GM19438 (cell line): ENCODE results near the gene HSF4.
"Not testable (repeated sequence)": the region's sequence is repeated elsewhere in the genome, so short reads cannot be mapped to it uniquely, and the experiment has no call there.

Experiments used
- ATAC-seq: cut with Tn5 transposase; IDR thresholded peaks from one replicate; pipeline ENCODE4 v1.9.1; 2021; ENCODE audit warnings: low read depth; ENCODE audit not compliant: unreplicated experiment

The HSF4 gene

GRCh38 chr16:67164599-67165061 is at the start of gene HSF4:
Gene HSF4, plus strand, starts transcription at chr16:67164745. Its CDS starts 67 bp downstream, at chr16:67164812.
- no peak for ATAC-seq

DNA sequence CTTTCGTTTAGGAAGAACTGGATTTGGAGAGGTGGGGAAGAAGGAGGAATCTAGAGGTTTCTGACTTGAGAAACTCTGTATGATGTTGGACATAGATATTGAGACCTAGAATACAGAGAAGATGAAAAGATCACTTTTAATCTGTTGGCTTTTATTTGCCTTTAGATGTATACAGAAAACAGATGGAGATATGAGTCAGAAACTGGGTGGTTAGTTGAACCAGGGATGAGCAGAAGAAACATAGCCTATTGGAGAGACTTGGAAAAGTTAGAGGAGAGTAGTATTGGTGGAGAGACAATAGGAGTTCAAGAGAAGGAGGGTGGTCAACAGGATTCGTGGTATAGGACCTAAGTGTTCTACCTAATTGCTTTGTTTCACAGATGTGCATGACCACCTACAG is 49.8 kb upstream of the HSF4 start:
- ATAC-seq: no peak

- no peak for ATAC-seq
Measured at GRCh38 chr16:67115639-67116038, 48.9 kb upstream of the HSF4 start.

GRCh38 chr16:67116388-67117311 is 47.9 kb upstream of the HSF4 start:
- ATAC-seq: no peak

DNA sequence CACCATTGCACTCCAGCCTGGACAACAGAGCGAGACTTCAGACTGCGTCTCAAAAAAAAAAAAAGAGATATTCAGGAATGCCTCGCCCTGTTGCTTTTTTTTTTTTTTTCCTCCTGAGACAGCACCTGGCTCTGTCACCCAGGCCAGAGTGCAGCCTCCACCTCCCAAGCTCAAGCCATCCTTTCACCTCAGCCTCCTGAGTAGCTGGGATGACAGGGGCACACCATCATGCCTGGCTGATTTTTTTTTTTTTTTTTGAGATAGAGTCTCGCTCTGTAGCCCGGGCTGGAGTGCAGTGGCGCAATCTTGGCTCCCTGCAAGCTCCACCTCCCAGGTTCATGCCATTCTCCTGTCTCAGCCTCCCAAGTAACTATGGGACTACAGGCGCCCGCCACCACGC is 46.8 kb upstream of the HSF4 start:
- ATAC-seq: no peak

DNA sequence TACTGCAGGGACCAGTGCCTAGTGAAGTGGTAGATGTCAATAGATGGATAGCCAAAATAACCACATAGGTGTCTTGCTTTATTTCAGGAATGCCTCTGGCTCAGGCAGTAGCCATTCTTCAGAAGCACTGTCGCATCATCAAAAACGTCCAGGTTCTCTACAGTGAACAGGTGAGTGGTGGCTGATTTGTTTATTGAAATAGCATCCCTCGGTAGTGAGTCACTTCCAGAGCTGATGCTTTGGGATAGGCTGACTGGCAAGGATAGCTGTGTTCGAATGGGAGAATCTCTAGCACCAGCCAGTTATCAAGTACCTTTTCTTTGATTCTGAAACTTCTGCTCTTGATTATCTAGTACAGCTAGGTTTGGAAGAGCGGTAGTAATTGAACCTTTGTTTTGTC is 44.5 kb upstream of the HSF4 start:
- no peak for ATAC-seq

- not testable (repeated sequence) for ATAC-seq
Measured at GRCh38 chr16:67122799-67123198, 41.7 kb upstream of the HSF4 start.

DNA sequence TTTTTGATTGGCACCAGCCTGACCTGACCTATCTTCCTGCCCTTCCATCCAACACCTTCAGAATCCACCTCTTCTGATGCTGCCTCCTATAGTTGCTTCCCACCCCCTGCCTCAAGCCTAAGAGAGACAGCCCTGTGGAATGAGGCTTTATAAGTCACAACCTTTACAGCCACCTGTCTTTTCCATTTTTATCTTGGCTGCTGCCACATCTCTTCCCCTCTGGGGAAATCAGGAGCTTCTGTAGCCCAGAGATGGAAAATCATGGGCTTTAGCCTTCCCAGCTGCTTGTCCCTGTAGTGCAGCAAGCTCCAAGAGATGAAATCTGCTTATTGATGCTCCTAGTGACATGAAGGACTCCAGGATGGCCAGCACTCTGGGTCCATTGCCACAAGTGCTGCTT is 36.1 kb upstream of the HSF4 start:
- ATAC-seq: no peak

GRCh38 chr16:67128887-67129286 is 35.7 kb upstream of the HSF4 start:
- ATAC-seq: no peak

GRCh38 chr16:67129422-67129821 is 35.1 kb upstream of the HSF4 start:
- ATAC-seq: no peak

GRCh38 chr16:67137605-67138004 is 26.9 kb upstream of the HSF4 start:
- no peak for ATAC-seq

GRCh38 chr16:67141391-67141790 is 23.2 kb upstream of the HSF4 start:
- no peak for ATAC-seq

- no peak for ATAC-seq
Measured at GRCh38 chr16:67142342-67142741, 22.2 kb upstream of the HSF4 start.

- ATAC-seq: no peak
Measured at GRCh38 chr16:67144943-67145342, 19.6 kb upstream of the HSF4 start.

DNA sequence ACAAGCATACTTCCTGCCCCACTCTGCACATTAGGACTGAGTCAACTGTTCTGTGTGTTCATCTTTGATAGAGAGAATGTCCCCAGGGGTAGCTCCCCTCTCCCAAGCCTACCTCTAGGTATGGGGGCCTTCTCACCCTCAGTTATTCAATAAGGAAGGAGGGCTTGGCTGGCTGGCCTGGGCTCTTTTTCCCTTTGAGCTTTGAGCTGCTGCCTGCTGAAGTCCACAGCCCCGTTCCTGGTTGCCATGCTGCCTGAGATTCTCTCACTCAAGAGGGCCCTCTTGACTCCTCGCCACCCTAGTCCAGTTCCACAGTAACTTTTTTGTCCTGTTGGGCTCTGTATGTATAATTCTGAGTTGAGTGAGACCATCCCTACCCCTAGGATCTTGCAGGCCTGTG is 18.8 kb upstream of the HSF4 start:
- ATAC-seq: no peak

DNA sequence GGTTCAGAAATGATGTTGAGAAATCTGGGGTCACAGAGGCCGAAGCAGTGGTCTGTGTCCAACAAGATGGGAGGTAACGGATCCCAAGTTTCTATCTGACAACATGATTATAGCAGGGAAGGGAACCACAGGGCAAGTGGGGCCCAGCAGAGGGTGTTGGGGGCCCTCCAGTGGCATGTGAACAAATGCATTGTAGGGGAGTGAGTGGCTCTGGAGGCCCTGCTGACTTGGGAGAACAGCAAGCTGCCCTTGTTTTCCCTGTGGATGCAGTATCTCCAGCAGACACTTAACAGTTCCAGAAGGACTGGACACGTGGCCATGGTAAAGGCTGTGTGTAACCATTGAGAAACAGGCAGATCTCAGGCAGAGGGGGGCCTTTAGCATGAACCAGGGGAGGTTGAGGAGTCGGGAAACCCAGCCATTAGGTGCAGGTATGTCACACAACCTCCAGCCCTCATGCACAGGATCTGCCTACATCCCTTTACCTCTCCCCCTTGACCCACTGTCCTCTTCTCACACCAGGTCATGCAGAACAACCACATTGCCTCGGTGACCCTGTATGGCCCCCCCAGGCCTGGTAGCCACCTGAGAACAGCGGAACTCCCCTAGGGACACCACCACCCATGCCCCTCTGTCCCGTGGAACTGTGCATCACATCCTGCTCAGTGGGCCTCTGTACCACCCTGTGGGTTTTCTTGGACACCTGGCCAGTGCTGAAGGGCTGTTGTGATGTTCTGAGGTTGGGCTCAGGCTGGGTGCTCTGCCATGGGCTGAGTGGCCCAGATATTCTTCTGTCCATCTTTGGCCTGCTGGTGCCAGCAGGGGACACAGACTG is 17.8 kb upstream of the HSF4 start:
- no peak for ATAC-seq

GRCh38 chr16:67147437-67148140 is 17.0 kb upstream of the HSF4 start:
- no peak for ATAC-seq

- no peak for ATAC-seq
Measured at GRCh38 chr16:67148221-67148620, 16.3 kb upstream of the HSF4 start.

DNA sequence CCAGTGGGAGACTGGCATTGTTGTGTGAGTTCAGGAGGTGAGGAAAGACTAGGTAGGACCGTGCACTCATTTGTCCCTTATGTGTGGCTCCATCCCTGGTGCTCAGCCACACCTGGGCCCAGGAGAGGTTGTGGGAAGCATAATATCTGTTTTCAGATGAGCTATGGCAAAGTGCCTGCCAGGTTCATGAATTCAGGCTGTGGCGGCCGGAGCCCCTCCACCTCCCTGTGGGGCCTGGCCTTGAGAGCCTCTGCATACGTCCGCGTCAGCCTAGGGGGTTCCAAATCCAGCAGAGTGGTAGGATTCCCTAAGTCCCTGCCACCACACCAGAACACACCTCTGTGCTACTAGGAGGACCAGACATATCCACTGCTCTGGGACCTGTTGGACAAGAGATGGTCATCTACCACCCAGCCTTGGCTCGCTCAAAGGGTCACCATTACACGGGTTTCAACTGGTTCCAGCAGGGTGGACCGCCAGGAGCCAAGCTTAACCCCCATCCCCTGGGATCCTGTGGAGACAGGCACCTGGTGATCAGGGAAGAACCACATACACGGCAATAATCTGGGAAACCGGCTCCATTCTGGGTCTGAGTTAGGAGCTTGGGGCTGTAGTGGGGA is 15.8 kb upstream of the HSF4 start:
- ATAC-seq: no peak

DNA sequence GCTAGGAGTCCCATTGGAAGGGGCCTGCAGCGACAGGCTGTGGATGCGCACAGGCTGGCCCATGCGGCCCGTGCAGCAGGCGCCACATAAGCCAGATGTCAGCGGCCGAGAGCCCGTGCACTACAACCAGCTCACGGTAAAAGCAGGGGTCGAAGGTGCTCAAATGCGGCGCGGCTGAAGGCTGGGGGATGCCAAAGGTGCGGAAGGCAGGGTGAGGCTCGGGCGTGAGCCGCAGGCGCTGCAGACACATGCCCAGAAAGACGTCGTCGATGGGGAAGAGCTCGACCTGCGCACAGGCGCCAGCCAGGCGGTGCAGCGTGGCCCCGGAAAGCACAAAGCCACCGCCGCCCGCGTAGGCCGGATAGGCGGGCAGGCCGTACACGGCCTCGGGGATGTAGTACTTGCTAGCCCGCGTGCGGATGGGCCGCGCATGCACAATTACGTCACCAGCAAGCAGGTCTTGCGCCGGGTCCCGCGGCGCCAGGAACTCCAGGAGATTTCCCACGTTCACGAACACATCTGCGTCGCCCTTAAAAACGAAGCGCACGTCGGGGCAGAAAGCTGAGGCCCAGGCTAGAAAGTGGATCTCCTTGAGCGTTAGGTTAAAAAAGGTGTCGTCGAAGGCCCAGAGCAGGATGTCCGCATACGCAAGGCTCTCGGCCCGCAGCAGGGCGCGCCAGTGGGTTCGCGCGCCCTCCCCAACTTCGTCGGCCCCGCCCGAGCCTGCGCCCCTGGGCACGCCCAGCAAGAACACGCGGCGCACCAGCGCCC is 15.1 kb upstream of the HSF4 start:
- ATAC-seq: no peak
